GM23338 (cell line): ENCODE data around the gene GPNMB. TPM values are rescaled to one million over a fixed set of nuclear protein-coding genes. Genes with fewer than 3 reads are reported as not detected.

Experiments used
- ATAC-seq: fragments of 200-7000 bp; cut with Tn5 transposase; 3 replicates; pipeline ENCODE4 v1.9.1; 2020
- DNase-seq: peaks from one replicate; pipeline ENCODE4 v3.0.0-alpha.2; 2015; ENCODE audit warnings: low spot score
- H2AFZ ChIP-seq: fragments of 200-600 bp; sonication (generic); 2 replicates; pipeline ENCODE4 v1.8.0; 2016; ENCODE audit warnings: antibody characterized with exemption, mild to moderate bottlenecking, moderate library complexity
- H3F3A ChIP-seq: fragments of 200-600 bp; sonication (generic); replicated peaks from 2 replicates; pipeline ENCODE4 v1.8.0; 2017; ENCODE audit warnings: antibody characterized with exemption, mixed run types, low read depth
- H3K27ac ChIP-seq: fragments of 200-600 bp; sonication (generic); 2 replicates; pipeline ENCODE4 v1.6.1; 2016; ENCODE audit warnings: low read depth
- H3K27me3 ChIP-seq: fragments of 200-600 bp; sonication (generic); 2 replicates; pipeline ENCODE4 v1.8.0; 2016; ENCODE audit warnings: mild to moderate bottlenecking, mixed run types, moderate library complexity; ENCODE audit not compliant: insufficient read depth
- H3K36me3 ChIP-seq: fragments of 200-600 bp; sonication (generic); 2 replicates; pipeline ENCODE4 v1.8.0; 2016; ENCODE audit warnings: mild to moderate bottlenecking; ENCODE audit not compliant: insufficient read depth
- H3K4me1 ChIP-seq: fragments of 200-600 bp; sonication (generic); 2 replicates; pipeline ENCODE4 v1.8.0; 2016; ENCODE audit warnings: mild to moderate bottlenecking, moderate library complexity; ENCODE audit not compliant: insufficient read depth
- H3K4me2 ChIP-seq: fragments of 200-600 bp; sonication (generic); 2 replicates; pipeline ENCODE4 v1.7.1; 2017; ENCODE audit warnings: mixed run types
- H3K4me3 ChIP-seq: fragments of 200-600 bp; sonication (generic); 2 replicates; pipeline ENCODE4 v1.6.1; 2016; ENCODE audit warnings: mixed run types
- H3K79me2 ChIP-seq: fragments of 200-600 bp; sonication (generic); replicated peaks from 2 replicates; pipeline ENCODE4 v1.8.0; 2017; ENCODE audit warnings: mild to moderate bottlenecking; ENCODE audit not compliant: insufficient read depth
- H3K9me2 ChIP-seq: fragments of 200-600 bp; sonication (generic); 2 replicates; pipeline ENCODE4 v1.8.0; 2017; ENCODE audit not compliant: insufficient read depth
- H4K20me1 ChIP-seq: fragments of 200-600 bp; sonication (generic); replicated peaks from 2 replicates; pipeline ENCODE4 v1.8.0; 2017; ENCODE audit warnings: mild to moderate bottlenecking; ENCODE audit not compliant: insufficient read depth
- H3K27ac Mint-ChIP-seq: 2 replicates; pipeline ENCODE4 v1.8.0; 2020; ENCODE audit warnings: inconsistent platforms, mild to moderate bottlenecking, moderate library complexity, mixed read lengths
- H3K27me3 Mint-ChIP-seq: 3 replicates; pipeline ENCODE4 v1.8.0; 2022; ENCODE audit warnings: low read depth, mild to moderate bottlenecking, moderate library complexity, mixed read lengths, inconsistent platforms; ENCODE audit not compliant: insufficient read depth, poor library complexity
- H3K36me3 Mint-ChIP-seq: 3 replicates; pipeline ENCODE4 v1.8.0; 2021; ENCODE audit warnings: low read depth, mild to moderate bottlenecking, inconsistent platforms, moderate library complexity, mixed read lengths
- H3K4me1 Mint-ChIP-seq: 3 replicates; pipeline ENCODE4 v1.8.0; 2020; ENCODE audit warnings: mild to moderate bottlenecking, inconsistent platforms, mixed read lengths
- H3K4me3 Mint-ChIP-seq: 3 replicates; pipeline ENCODE4 v1.8.0; 2021; ENCODE audit warnings: moderate library complexity, mild to moderate bottlenecking, inconsistent platforms, mixed read lengths
- H3K9me3 Mint-ChIP-seq: 3 replicates; pipeline ENCODE4 v1.8.0; 2020; ENCODE audit warnings: moderate library complexity, mild to moderate bottlenecking, inconsistent platforms, mixed read lengths
- CREB1 ChIP-seq: fragments of 250-450 bp; sonication (Bioruptor Pico); IDR thresholded peaks from 2 replicates; pipeline ENCODE4 v1.5.0; 2020; ENCODE audit warnings: low read depth, mild to moderate bottlenecking, moderate library complexity
- EZH2 ChIP-seq: fragments of 200-600 bp; sonication (generic); IDR thresholded peaks from one replicate; pipeline ENCODE4 v1.8.0; 2017; ENCODE audit warnings: antibody characterized with exemption, mild to moderate bottlenecking, low read depth; ENCODE audit not compliant: unreplicated experiment
- EZH2phosphoT487 ChIP-seq: fragments of 200-600 bp; sonication (generic); IDR thresholded peaks from one replicate; pipeline ENCODE4 v1.8.1; 2018; ENCODE audit warnings: antibody characterized with exemption; ENCODE audit not compliant: unreplicated experiment
- JUNB ChIP-seq: IDR thresholded peaks from one replicate; pipeline ENCODE4 v1.6.1; 2016; ENCODE audit warnings: antibody characterized with exemption; ENCODE audit not compliant: unreplicated experiment
- NANOG ChIP-seq: IDR thresholded peaks from 2 replicates; pipeline ENCODE4 v1.6.1; 2016; ENCODE audit warnings: antibody characterized with exemption, borderline replicate concordance
- POLR2AphosphoS5 ChIP-seq: IDR thresholded peaks from 2 replicates; pipeline ENCODE4 v1.6.1; 2016; ENCODE audit warnings: antibody characterized with exemption, low read depth
- STAT1 ChIP-seq: IDR thresholded peaks from one replicate; pipeline ENCODE4 v1.6.1; 2016; ENCODE audit warnings: antibody characterized with exemption; ENCODE audit not compliant: unreplicated experiment
- ZNF114 ChIP-seq: fragments of 250-450 bp; sonication (Bioruptor Pico); IDR thresholded peaks from 2 replicates; pipeline ENCODE4 v1.5.0; 2020; ENCODE audit warnings: mild to moderate bottlenecking, moderate library complexity
- ZNF462 ChIP-seq: fragments of 250-450 bp; sonication (Bioruptor Pico); IDR thresholded peaks from 2 replicates; pipeline ENCODE4 v1.5.0; 2020; ENCODE audit warnings: mild to moderate bottlenecking, moderate library complexity
- polyA plus RNA-seq: library from polyadenylated mRNA; unstranded; fragments of >200 nt; fragmentation: Nextera tagmentation; extraction: Ambion mirVana; gene quantifications from 2 replicates; pipeline ENCODE4 v1.2.1, GENCODE V29; 2016
- total RNA-seq: library from RNA; depleted of rRNA; stranded (reverse); fragments of >200 nt; shearing (Covaris generic); gene quantifications from 2 replicates; pipeline ENCODE4 v1.2.3, GENCODE V29; 2014
- TF ChIP-seq, protein P1 (sequence below), 2 experiments: fragments of 200-600 bp in 1 of 2; sonication (generic) in 1 of 2; conservative IDR thresholded peaks; 2 replicates each; pipeline versions ENCODE4 v1.5.1 to v1.6.1; 2016 to 2017; ENCODE audit warnings: antibody characterized with exemption in 2 of 2, low read depth in 2 of 2, mild to moderate bottlenecking in 2 of 2, moderate library complexity in 1 of 2
- TF ChIP-seq, protein P2 (sequence below): IDR thresholded peaks from one replicate; pipeline ENCODE4 v1.6.1; 2018; ENCODE audit warnings: antibody characterized with exemption; ENCODE audit not compliant: unreplicated experiment

GPNMB gene
- total and polyA plus RNA-seq, 2 experiments from 2014 or later = 0.76 to 1.2 TPM

DNA sequence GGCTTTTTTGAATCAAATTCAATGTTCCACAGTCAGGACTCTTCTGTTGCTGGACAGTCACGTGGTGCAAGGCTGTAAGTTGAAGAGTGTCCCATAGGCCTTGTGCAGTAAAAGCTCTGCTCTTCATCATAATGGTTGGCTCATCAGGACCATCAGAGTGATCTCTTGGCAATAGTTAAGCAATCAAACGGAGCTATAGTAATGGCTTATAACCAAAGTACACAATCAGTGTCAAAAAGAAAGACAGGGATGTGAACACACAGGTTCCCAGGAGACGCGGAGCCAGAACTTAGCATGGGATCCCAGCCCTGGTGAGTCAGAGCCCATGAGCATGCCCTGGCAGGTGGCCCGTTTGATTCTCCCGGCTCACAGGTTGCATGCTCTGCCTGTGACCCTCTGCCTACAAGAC lies 10.8 kb upstream of the GPNMB start:
- no peak for ATAC-seq
- Mint-ChIP-seq H3K27ac (no peak overlapping the region), H3K27me3 (peaks cover 11% of the 10 kb centered on the region), H3K36me3 (no peaks in the 10 kb centered on the region), H3K9me3 (no peaks in the 10 kb centered on the region), H3K4me3 (no peak overlapping the region), H3K4me1 (peaks cover 4% of the 10 kb centered on the region)
- no peaks in the 10 kb centered on the region for H4K20me1 ChIP-seq
- H3K36me3 ChIP-seq = no peaks in the 10 kb centered on the region
- DNase-seq = no peak
- no peaks in the 10 kb centered on the region for H3K27me3 ChIP-seq
- peak overlapping the region; percentile 56 for H2AFZ ChIP-seq
- no peaks in the 10 kb centered on the region for H3F3A ChIP-seq
- no peak overlapping the region for H3K4me3 ChIP-seq
- no peak for TF ChIP-seq NANOG
- H3K27ac ChIP-seq = no peak overlapping the region
- H3K4me1 ChIP-seq = no peaks in the 10 kb centered on the region
- no peaks in the 10 kb centered on the region for H3K79me2 ChIP-seq
- no peak overlapping the region for H3K4me2 ChIP-seq
- no peaks in the 10 kb centered on the region for H3K9me2 ChIP-seq

- Mint-ChIP-seq H3K27ac (no peak overlapping the region), H3K4me1 (peaks cover 4% of the 10 kb centered on the region), H3K27me3 (peaks cover 11% of the 10 kb centered on the region), H3K4me3 (no peak overlapping the region), H3K9me3 (no peaks in the 10 kb centered on the region), H3K36me3 (no peaks in the 10 kb centered on the region)
- H4K20me1 ChIP-seq = no peaks in the 10 kb centered on the region
- peak overlapping the region; percentile 56; the same call in 1 of the 2 replicates for H2AFZ ChIP-seq
- no peak overlapping the region for H3K4me2 ChIP-seq
- no peaks in the 10 kb centered on the region for H3K4me1 ChIP-seq
- no peaks in the 10 kb centered on the region for H3K27me3 ChIP-seq
- H3K4me3 ChIP-seq = no peak overlapping the region
- no peak for DNase-seq
- no peaks in the 10 kb centered on the region for H3F3A ChIP-seq
- H3K36me3 ChIP-seq = no peaks in the 10 kb centered on the region
- no peak for ATAC-seq
- no peaks in the 10 kb centered on the region for H3K9me2 ChIP-seq
- no peak overlapping the region for H3K27ac ChIP-seq
- H3K79me2 ChIP-seq = no peaks in the 10 kb centered on the region
- TF ChIP-seq NANOG (no peak), ZNF462 (CRISPR knock-in tag) (no peak), EZH2 (no peak), JUNB (no peak), ZNF114 (CRISPR knock-in tag) (no peak), CREB1 (CRISPR knock-in tag) (no peak), STAT1 (no peak), EZH2phosphoT487 (no peak), POLR2AphosphoS5 (no peak)
- TF ChIP-seq, protein P1, sequence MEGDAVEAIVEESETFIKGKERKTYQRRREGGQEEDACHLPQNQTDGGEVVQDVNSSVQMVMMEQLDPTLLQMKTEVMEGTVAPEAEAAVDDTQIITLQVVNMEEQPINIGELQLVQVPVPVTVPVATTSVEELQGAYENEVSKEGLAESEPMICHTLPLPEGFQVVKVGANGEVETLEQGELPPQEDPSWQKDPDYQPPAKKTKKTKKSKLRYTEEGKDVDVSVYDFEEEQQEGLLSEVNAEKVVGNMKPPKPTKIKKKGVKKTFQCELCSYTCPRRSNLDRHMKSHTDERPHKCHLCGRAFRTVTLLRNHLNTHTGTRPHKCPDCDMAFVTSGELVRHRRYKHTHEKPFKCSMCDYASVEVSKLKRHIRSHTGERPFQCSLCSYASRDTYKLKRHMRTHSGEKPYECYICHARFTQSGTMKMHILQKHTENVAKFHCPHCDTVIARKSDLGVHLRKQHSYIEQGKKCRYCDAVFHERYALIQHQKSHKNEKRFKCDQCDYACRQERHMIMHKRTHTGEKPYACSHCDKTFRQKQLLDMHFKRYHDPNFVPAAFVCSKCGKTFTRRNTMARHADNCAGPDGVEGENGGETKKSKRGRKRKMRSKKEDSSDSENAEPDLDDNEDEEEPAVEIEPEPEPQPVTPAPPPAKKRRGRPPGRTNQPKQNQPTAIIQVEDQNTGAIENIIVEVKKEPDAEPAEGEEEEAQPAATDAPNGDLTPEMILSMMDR (conservative IDR thresholded peaks at IDR 0.05; ENCODE audit: low read depth in 2 of 2) = no peak
- TF ChIP-seq, protein P2, sequence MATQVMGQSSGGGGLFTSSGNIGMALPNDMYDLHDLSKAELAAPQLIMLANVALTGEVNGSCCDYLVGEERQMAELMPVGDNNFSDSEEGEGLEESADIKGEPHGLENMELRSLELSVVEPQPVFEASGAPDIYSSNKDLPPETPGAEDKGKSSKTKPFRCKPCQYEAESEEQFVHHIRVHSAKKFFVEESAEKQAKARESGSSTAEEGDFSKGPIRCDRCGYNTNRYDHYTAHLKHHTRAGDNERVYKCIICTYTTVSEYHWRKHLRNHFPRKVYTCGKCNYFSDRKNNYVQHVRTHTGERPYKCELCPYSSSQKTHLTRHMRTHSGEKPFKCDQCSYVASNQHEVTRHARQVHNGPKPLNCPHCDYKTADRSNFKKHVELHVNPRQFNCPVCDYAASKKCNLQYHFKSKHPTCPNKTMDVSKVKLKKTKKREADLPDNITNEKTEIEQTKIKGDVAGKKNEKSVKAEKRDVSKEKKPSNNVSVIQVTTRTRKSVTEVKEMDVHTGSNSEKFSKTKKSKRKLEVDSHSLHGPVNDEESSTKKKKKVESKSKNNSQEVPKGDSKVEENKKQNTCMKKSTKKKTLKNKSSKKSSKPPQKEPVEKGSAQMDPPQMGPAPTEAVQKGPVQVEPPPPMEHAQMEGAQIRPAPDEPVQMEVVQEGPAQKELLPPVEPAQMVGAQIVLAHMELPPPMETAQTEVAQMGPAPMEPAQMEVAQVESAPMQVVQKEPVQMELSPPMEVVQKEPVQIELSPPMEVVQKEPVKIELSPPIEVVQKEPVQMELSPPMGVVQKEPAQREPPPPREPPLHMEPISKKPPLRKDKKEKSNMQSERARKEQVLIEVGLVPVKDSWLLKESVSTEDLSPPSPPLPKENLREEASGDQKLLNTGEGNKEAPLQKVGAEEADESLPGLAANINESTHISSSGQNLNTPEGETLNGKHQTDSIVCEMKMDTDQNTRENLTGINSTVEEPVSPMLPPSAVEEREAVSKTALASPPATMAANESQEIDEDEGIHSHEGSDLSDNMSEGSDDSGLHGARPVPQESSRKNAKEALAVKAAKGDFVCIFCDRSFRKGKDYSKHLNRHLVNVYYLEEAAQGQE = no peak
These were observed 9.6 kb upstream of the GPNMB start for GRCh38 chr7:23237000-23237399.
